MCF 10A (cell line): ENCODE data around the gene BAZ2A. TPM values are rescaled to one million over a fixed set of nuclear protein-coding genes. Genes with fewer than 3 reads are reported as not detected.
A peak's percentile ranks its signal among the peaks of the same experiment; 100 is the strongest.

Experiments
- BruUV-seq: library from RNA; stranded (reverse); fragments of 400-500 nt; replicated peaks from 2 replicates; lab custom pipeline; 2021; lab: Mats Ljungman, UMichigan
- CTCF ChIA-PET: fragments of 300-600 bp; sonication (Branson Sonifier 250); formaldehyde crosslinking; extraction: SDS; loops from one replicate; lab custom pipeline; 2021; ENCODE audit warnings: antibody characterized with exemption, inconsistent platforms; lab: Yijun Ruan, JAX
- POLR2A ChIA-PET: fragments of 300-600, 350-650 bp; sonication (Branson Sonifier 250); formaldehyde crosslinking; extraction: SDS; loops from one replicate; lab custom pipeline; 2020; ENCODE audit warnings: antibody characterized with exemption, inconsistent platforms; lab: Yijun Ruan, JAX
- DNase-seq: peaks from one replicate; pipeline ENCODE4 v3.0.0-alpha.2; 2018; ENCODE audit not compliant: unreplicated experiment
- H3K27ac Mint-ChIP-seq: one replicate; pipeline ENCODE4 v1.8.0; 2022; ENCODE audit warnings: mild to moderate bottlenecking, low read depth, mixed read lengths; ENCODE audit not compliant: unreplicated experiment
- H3K27me3 Mint-ChIP-seq: one replicate; pipeline ENCODE4 v1.8.0; 2022; ENCODE audit warnings: mixed read lengths; ENCODE audit not compliant: insufficient read depth, unreplicated experiment
- H3K36me3 Mint-ChIP-seq: one replicate; pipeline ENCODE4 v1.8.0; 2022; ENCODE audit warnings: mild to moderate bottlenecking, moderate library complexity, mixed read lengths; ENCODE audit not compliant: insufficient read depth, unreplicated experiment
- H3K4me1 Mint-ChIP-seq: one replicate; pipeline ENCODE4 v1.8.0; 2022; ENCODE audit warnings: mixed read lengths; ENCODE audit not compliant: insufficient read depth, unreplicated experiment
- H3K4me3 Mint-ChIP-seq: one replicate; pipeline ENCODE4 v1.8.0; 2022; ENCODE audit warnings: mild to moderate bottlenecking, moderate library complexity, mixed read lengths; ENCODE audit not compliant: unreplicated experiment
- H3K9me3 Mint-ChIP-seq: one replicate; pipeline ENCODE4 v1.8.0; 2022; ENCODE audit warnings: mixed read lengths; ENCODE audit not compliant: unreplicated experiment
- CTCF ChIP-seq: fragments of 200-600 bp; IDR thresholded peaks from one replicate; pipeline ENCODE4 v1.8.0; 2022; ENCODE audit warnings: antibody characterized with exemption, mild to moderate bottlenecking; ENCODE audit not compliant: unreplicated experiment
- intact Hi-C: fragments of 100-400 bp; cut with micrococcal nuclease; formaldehyde crosslinking; loops from 2 replicates; pipeline ENCODE4 v1.14.1; 2022
- total RNA-seq: library from RNA; stranded (reverse); gene quantifications from 2 replicates; pipeline ENCODE4 v1.2.3, GENCODE V29; 2022

The BAZ2A gene
- total RNA-seq, 1 experiment from 2014 or later, result 87.3 TPM

- peak overlapping the region; percentile 90 for H3K27ac Mint-ChIP-seq
- H3K4me3 Mint-ChIP-seq, result peak overlapping the region; percentile 95
- no peak for TF ChIP-seq CTCF
- peaks cover 50% of the 10 kb centered on the region for H3K4me1 Mint-ChIP-seq
- CTCF ChIA-PET, result interaction anchor here (0.8 kb wide), 1 partner anchor 125 kb away, joined by 3 read pairs; no protein-coding TSS in a partner anchor
- POLR2A ChIA-PET, result interaction anchor here (0.7 to 9.3 kb wide), 8 partner anchors 12 to 777 kb away, joined by 3 to 181 read pairs (median 49); partner anchors contain the start of genes ATP5F1B, PTGES3 and RBMS2
- H3K36me3 Mint-ChIP-seq, result peaks cover 17% of the 10 kb centered on the region
- BruUV-seq, result no TSS peak
- intact Hi-C loops, result no loop called here
- no peaks in the 10 kb centered on the region for H3K9me3 Mint-ChIP-seq
- no peaks in the 10 kb centered on the region for H3K27me3 Mint-ChIP-seq
- peak; percentile 48 for DNase-seq
These were observed 1.9 kb upstream of the BAZ2A start for GRCh38 chr12:56631790-56632700.

GRCh38 chr12:56629459-56630179 lies 507 bp downstream of the BAZ2A start:
- intact Hi-C loops, result no loop called here
- peak overlapping the region; percentile 71 for H3K4me3 Mint-ChIP-seq
- peak; percentile 31 for DNase-seq
- CTCF ChIA-PET, result interaction anchor here (0.6 to 3.8 kb wide), 14 partner anchors 29 to 382 kb away, joined by 3 to 20 read pairs (median 4); no protein-coding TSS in a partner anchor
- peaks cover 34% of the 10 kb centered on the region for H3K4me1 Mint-ChIP-seq
- no peak for TF ChIP-seq CTCF
- no peaks in the 10 kb centered on the region for H3K9me3 Mint-ChIP-seq
- POLR2A ChIA-PET, result interaction anchor here (0.8 to 9.3 kb wide), 18 partner anchors 8 to 407 kb away, joined by 3 to 181 read pairs (median 8); partner anchors contain the start of genes ATP5F1B, NACA, PTGES3 and RBMS2
- peak overlapping the region; percentile 11 for H3K27ac Mint-ChIP-seq
- no TSS peak for BruUV-seq
- H3K27me3 Mint-ChIP-seq, result no peaks in the 10 kb centered on the region
- peaks cover 37% of the 10 kb centered on the region for H3K36me3 Mint-ChIP-seq

GRCh38 chr12:56628671-56629458 lies 1.3 kb downstream of the BAZ2A start:
- H3K27me3 Mint-ChIP-seq, result no peaks in the 10 kb centered on the region
- H3K9me3 Mint-ChIP-seq, result no peaks in the 10 kb centered on the region
- intact Hi-C loops, result no loop called here
- H3K4me3 Mint-ChIP-seq, result peak overlapping the region; percentile 71
- peaks cover 33% of the 10 kb centered on the region for H3K4me1 Mint-ChIP-seq
- TF ChIP-seq CTCF, result no peak
- peaks cover 44% of the 10 kb centered on the region for H3K36me3 Mint-ChIP-seq
- ChIA-PET CTCF (interaction anchor here (0.6 to 5.6 kb wide), 19 partner anchors 7 to 483 kb away, joined by 3 to 45 read pairs (median 3); partner anchors contain the start of gene STAT6), POLR2A (interaction anchor here (0.5 to 9.3 kb wide), 33 partner anchors 8 to 1116 kb away, joined by 3 to 181 read pairs (median 4); partner anchors contain the start of genes ATP5F1B, NACA, NEMP1 and PTGES3)
- H3K27ac Mint-ChIP-seq, result peak overlapping the region; percentile 11
- TSS peak; percentile 13 for BruUV-seq
- peak; percentile 52 for DNase-seq
